ENCODE results near the gene IL16.

GRCh38 chr15:81316267-81316666 lies 119.6 kb downstream of the IL16 start:
- TF ChIP-seq POLR2AphosphoS5 (IDR thresholded peaks at IDR 0.05; ENCODE audit: borderline replicate concordance, low read depth, low read length) (no peak), EZH2 (IDR thresholded peaks at IDR 0.05) (no peak)

All from SK-N-MC (cell line).